Vagina (tissue), 2 donors: ENCODE results near the gene TMCC2. TPM values are rescaled to one million over a fixed set of nuclear protein-coding genes. Genes with fewer than 3 reads are reported as not detected.
A peak's percentile ranks its signal among the peaks of the same experiment; 100 is the strongest.
"Not testable (repeated sequence)": the region's sequence is repeated elsewhere in the genome, so short reads cannot be mapped to it uniquely, and the experiment has no call there.

Experiments
- DNase-seq, 2 donors: peaks; one replicate each; pipeline ENCODE4 v3.0.0-alpha.2; 2017; ENCODE audit errors: extremely low spot score in 2 of 2
- H3K27ac ChIP-seq: fragments of 200-600 bp; sonication (generic); one replicate; pipeline ENCODE4 v1.5.1; 2019
- H3K27me3 ChIP-seq: fragments of 200-600 bp; sonication (generic); one replicate; pipeline ENCODE4 v1.5.1; 2019
- H3K36me3 ChIP-seq, 2 donors: fragments of 200-600 bp; sonication (generic); one replicate each; pipeline ENCODE4 v1.5.1; 2017 to 2019
- H3K4me1 ChIP-seq: fragments of 200-600 bp; sonication (generic); one replicate; pipeline ENCODE4 v1.5.1; 2019
- H3K4me3 ChIP-seq, 2 donors: fragments of 200-600 bp; sonication (generic); 1 replicate in 1 of 2; 2 replicates in 1 of 2; pipeline ENCODE4 v1.5.1; 2016 to 2019
- H3K9me3 ChIP-seq: fragments of 200-600 bp; sonication (generic); one replicate; pipeline ENCODE4 v1.5.1; 2019
- CTCF ChIP-seq, 3 experiments: fragments of 450-650 bp in 2 of 3; fragments of 200-600 bp in 1 of 3; sonication (generic) in 1 of 3; IDR thresholded peaks; one replicate each; pipeline ENCODE4 v1.5.1; 2017 to 2019; ENCODE audit warnings: antibody characterized with exemption in 3 of 3, mild to moderate bottlenecking in 2 of 3, moderate library complexity in 2 of 3
- POLR2A ChIP-seq, 2 donors: fragments of 450-650 bp; IDR thresholded peaks; one replicate each; pipeline ENCODE4 v1.6.1; 2017; ENCODE audit warnings: antibody characterized with exemption in 2 of 2, mild to moderate bottlenecking in 2 of 2, moderate library complexity in 2 of 2
- POLR2AphosphoS5 ChIP-seq, 2 donors: sonication (generic); formaldehyde crosslinking; IDR thresholded peaks; one replicate each; pipeline ENCODE4 v1.9.0; 2017; ENCODE audit warnings: antibody characterized with exemption in 2 of 2, mild to moderate bottlenecking in 2 of 2, low read depth in 1 of 2; ENCODE audit not compliant: insufficient read depth in 1 of 2
- intact Hi-C: fragments of 100-400 bp; cut with DNase I; formaldehyde crosslinking; loops from one replicate; pipeline ENCODE4 v1.15.1; 2023
- total RNA-seq: library from RNA; depleted of rRNA; stranded (reverse); fragments of >200 nt; gene quantifications from one replicate; pipeline ENCODE4 v1.2.3, GENCODE V29; 2016

Gene TMCC2
- total RNA-seq, 1 donor from 2014 or later, result 4.9 TPM

- Histone ChIP-seq H3K4me1 (peaks cover 14% of the 10 kb centered on the region), H3K27ac (no peak overlapping the region), H3K36me3 (no peaks in the 10 kb centered on the region), H3K4me3 (no peak overlapping the region), H3K9me3 (no peaks in the 10 kb centered on the region), H3K27me3 (no peaks in the 10 kb centered on the region)
- DNase-seq, result no peak
- no peak for TF ChIP-seq POLR2AphosphoS5 (IDR thresholded peaks at IDR 0.05; ENCODE audit: insufficient read depth in 1 of 2, low read depth in 1 of 2)
- no peak for TF ChIP-seq CTCF (IDR thresholded peaks at IDR 0.05)
- no peak for TF ChIP-seq POLR2A (IDR thresholded peaks at IDR 0.05)
- intact Hi-C loops, result no loop called here
Measured at GRCh38 chr1:205276689-205277065, 48.9 kb downstream of the TMCC2 start.

- no peaks in the 10 kb centered on the region for H3K27me3 ChIP-seq
- no peak overlapping the region for H3K4me3 ChIP-seq
- no peak overlapping the region for H3K27ac ChIP-seq
- H3K36me3 ChIP-seq, result no peaks in the 10 kb centered on the region
- DNase-seq, result no peak
- intact Hi-C loops, result no loop called here
- TF ChIP-seq CTCF (IDR thresholded peaks at IDR 0.05) (no peak), POLR2AphosphoS5 (IDR thresholded peaks at IDR 0.05; ENCODE audit: insufficient read depth in 1 of 2, low read depth in 1 of 2) (no peak), POLR2A (IDR thresholded peaks at IDR 0.05) (no peak)
- no peaks in the 10 kb centered on the region for H3K9me3 ChIP-seq
- peaks cover 28% of the 10 kb centered on the region for H3K4me1 ChIP-seq
Measured at GRCh38 chr1:205279986-205280385, 52.2 kb downstream of the TMCC2 start.

GRCh38 chr1:205280666-205281395 lies 53.1 kb downstream of the TMCC2 start:
- H3K27ac ChIP-seq, DNase-seq, H3K4me3 ChIP-seq, H3K36me3 ChIP-seq, intact Hi-C loops, H3K27me3 ChIP-seq, H3K9me3 ChIP-seq: not testable (repeated sequence)
- H3K4me1 ChIP-seq, result peaks cover 31% of the 10 kb centered on the region

- intact Hi-C loops, result no loop called here
- no peak for DNase-seq
- Histone ChIP-seq H3K9me3 (no peaks in the 10 kb centered on the region), H3K4me3 (no peak overlapping the region), H3K4me1 (peaks cover 52% of the 10 kb centered on the region), H3K27ac (peak overlapping the region; percentile 52), H3K36me3 (no peaks in the 10 kb centered on the region), H3K27me3 (no peaks in the 10 kb centered on the region)
- no peak for TF ChIP-seq POLR2AphosphoS5 (IDR thresholded peaks at IDR 0.05; ENCODE audit: insufficient read depth in 1 of 2, low read depth in 1 of 2)
- no peak for TF ChIP-seq CTCF (IDR thresholded peaks at IDR 0.05)
- TF ChIP-seq POLR2A (IDR thresholded peaks at IDR 0.05), result no peak
Measured at GRCh38 chr1:205283270-205284147, 55.8 kb downstream of the TMCC2 start.

- peaks cover 52% of the 10 kb centered on the region for H3K4me1 ChIP-seq
- DNase-seq, result peak in 1 of 2 donors; percentile 98
- peak overlapping the region; percentile 52 for H3K27ac ChIP-seq
- no peaks in the 10 kb centered on the region for H3K9me3 ChIP-seq
- intact Hi-C loops, result no loop called here
- TF ChIP-seq CTCF (IDR thresholded peaks at IDR 0.05) (peak in 1 of 3 experiments; percentile 4), POLR2A (IDR thresholded peaks at IDR 0.05) (no peak), POLR2AphosphoS5 (IDR thresholded peaks at IDR 0.05; ENCODE audit: insufficient read depth in 1 of 2, low read depth in 1 of 2) (peak; percentile 76 to 80)
- no peaks in the 10 kb centered on the region for H3K36me3 ChIP-seq
- H3K4me3 ChIP-seq, result no peak overlapping the region
- H3K27me3 ChIP-seq, result no peaks in the 10 kb centered on the region
Measured at GRCh38 chr1:205284420-205285144, 56.8 kb downstream of the TMCC2 start.
